Activated CD4-positive, CD25-positive, alpha-beta regulatory T cell treated with anti-CD3 and anti-CD28 coated beads, Interleukin-2, amount 50 U/mL, for 16 hours (primary cell): ENCODE data around the gene CSF1.
"Not testable (repeated sequence)": the region's sequence is repeated elsewhere in the genome, so short reads cannot be mapped to it uniquely, and the experiment has no call there.

Experiments
- DNase-seq: peaks from one replicate; pipeline ENCODE4 v3.0.0-alpha.2; 2020; ENCODE audit warnings: low read depth, low spot score

CSF1 gene

DNA sequence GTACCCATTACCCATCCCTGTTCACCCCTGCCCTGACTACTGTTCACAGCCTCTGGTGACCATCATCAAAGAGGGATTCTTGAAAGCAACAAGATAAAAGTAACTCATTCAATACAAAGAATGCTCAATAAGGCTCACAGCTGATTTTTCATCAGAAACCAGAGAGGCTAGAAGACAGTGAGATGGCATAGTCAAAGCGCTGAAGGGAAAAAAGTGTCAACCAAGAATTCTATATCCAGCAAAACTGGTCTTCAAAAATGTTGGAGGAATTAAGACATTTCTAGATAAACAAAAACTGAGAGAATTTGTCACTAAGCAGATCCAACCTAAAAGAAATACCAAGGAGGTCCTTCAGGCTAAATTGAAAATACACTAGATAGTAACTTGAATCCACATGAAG, 27.1 kb downstream of the CSF1 start:
- no peak for DNase-seq

GRCh38 chr1:109938556-109938955, 27.9 kb downstream of the CSF1 start:
- DNase-seq: no peak

GRCh38 chr1:109942434-109942833, 31.8 kb downstream of the CSF1 start:
- no peak for DNase-seq

GRCh38 chr1:109944541-109944940, 33.9 kb downstream of the CSF1 start:
- no peak for DNase-seq

- no peak for DNase-seq
Measured at GRCh38 chr1:109946511-109946910, 35.9 kb downstream of the CSF1 start.

DNA sequence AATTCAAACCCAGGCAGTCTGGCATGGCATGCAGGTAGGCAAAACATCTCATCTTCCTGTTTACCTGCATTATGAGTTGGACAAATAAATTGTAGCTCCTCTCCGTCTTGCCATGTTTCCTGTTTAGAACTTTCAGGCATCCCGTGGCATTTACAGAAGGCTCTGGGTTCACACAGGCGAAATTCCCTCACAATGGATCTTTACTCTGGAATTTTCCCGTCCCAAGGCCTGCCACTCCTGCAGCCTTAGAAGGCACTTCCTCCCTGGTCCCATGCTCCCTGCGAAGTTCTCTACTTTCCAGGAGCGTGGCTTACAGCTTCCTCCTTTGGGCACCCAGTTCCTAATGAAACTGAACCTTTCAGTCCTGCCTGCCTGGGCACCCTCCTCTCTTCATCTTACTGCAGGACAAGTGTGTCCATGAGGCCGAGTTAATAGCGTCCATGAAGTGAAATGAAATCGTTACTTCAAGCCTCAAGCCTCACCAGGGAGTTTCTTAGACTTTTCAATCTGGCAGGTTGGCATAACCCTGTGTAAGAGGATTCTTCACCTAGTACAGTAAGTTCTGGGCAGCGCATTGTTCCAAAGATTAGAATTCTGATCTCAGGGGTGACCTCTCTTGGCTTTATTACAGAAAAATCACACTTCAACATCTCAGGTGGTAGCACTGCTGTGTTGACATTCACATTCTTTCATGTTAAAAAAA, 37.1 kb downstream of the CSF1 start:
- DNase-seq: no peak

DNA sequence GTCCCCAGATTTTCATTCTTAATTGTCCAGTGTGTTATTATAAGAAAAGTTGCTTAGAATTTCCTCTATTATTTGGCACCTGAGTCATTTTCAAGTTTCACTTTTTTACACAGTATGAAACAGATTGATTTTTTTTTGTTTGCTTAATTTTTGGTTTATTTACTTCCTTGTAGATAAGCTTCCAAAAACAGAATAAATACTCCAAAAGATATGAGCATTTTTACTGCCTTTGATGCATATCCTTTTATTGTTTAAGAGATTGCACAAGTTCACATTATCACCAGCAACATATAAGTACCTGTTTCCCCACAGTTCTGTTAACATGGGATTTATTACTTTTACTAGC, 37.6 kb downstream of the CSF1 start:
- DNase-seq: no peak

- DNase-seq: no peak
Measured at GRCh38 chr1:109950038-109950437, 39.4 kb downstream of the CSF1 start.

DNA sequence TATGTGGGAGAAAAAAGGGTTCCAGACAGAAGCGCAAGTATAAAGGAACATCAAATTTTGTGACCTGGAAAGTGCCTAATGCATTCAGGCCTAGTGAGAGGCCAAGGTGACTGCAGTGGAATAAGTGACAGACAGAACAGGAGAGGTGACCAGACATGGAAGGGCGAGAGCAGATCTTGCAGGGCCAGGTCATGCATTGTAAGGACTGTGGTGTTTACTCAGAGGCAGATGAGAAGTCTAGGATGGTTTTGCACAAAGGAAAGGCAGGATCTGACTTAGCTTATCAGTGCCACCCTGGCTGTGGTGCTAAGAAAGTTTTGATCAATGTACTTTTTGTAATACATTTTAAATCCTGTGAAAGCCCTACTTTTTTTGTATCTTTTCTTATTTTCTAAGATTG, 39.9 kb downstream of the CSF1 start:
- DNase-seq: no peak

GRCh38 chr1:109951501-109951900, 40.9 kb downstream of the CSF1 start:
- not testable (repeated sequence) for DNase-seq

DNA sequence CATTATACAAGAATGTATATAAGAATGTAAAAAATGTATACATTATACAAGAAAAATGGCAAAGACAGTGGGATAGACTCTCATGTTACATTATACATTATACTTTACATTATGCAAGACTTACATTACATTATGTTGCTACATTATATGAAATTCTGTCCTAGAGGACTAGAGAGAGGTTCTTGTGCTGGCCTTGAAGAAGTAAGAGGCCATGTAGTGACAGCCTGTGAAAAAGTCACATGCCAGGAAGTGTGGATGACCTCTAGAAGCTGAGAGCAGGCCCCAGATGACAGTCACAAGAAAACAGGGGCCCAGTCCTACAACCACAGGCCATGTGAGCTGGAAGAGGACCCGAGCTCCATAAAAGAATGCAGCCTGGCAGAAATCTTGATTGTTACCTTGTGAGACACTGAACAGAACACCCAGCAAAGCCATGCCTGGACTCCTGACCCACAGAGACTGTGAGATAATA, 43.4 kb downstream of the CSF1 start:
- DNase-seq: no peak

- no peak for DNase-seq
Measured at GRCh38 chr1:109959632-109959973, 49.0 kb downstream of the CSF1 start.

DNA sequence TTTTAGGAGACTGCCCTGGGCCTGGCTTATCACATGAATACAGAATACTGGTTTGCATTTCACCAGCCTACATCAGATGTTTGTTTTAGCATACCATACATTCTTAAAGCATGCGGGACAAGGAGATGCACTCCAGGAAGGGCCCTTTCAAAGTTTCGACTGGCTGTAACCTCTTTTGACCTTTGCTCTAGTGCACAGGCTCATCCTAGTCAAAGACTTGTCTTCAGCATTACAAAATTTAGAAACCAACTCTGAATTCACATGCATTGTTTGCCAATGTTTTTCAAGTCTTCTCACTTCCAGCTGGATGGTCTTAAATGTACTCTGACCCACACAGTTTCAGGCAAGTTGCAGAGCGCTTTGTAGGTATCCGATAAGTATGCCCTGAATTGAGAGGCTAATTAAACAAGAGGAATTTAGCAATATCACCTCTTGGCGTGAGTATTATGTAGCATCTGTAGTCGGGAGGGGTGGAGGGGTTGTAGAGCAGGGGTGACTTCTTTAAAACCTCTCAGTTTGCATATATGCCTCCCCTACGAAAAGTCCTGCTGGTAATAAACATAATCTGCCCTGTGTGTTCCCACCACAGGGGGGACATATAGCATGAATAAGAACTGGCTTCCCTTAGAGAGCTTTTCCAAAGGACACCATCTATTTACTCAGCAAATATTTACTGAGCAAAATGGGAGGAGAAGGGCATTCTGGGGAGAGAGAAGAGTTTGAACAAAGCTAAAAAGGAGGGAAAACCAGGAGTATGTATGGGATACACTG, 49.5 kb downstream of the CSF1 start:
- DNase-seq: no peak

- DNase-seq: no peak
Measured at GRCh38 chr1:109960745-109961094, 50.1 kb downstream of the CSF1 start.

- DNase-seq: no peak
Measured at GRCh38 chr1:109963864-109964263, 53.2 kb downstream of the CSF1 start.

DNA sequence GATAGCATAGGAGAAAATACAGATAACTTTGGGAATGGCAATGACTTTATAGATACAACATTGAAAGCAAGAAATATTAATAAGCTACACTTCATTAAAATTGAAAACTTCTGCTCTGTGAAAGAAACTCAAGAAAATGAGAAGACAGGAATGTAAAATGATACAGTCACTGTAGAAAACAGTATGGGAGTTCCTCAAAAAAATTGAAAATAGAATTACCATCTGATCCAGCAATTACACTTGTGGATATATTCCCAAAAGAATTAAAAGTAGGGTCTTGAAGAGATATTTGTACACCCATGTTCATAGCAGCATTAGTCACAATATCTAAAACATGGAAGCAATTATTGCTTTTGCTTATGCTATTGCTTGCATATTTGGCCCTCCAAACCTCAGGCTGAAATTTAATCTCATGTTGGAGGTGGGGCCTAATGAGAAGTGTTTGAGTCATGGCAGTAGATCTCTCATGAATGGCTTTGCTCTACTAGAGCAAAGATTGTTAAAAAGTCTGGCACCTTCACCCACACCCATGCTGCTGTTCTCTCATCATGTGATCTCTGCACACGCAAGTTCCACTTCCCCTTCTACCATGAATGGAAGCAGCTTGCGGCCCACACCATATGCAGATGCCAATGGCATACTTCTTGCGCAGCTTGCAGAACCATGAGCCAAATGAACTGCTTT, 58.6 kb downstream of the CSF1 start:
- no peak for DNase-seq

GRCh38 chr1:109969907-109970306, 59.3 kb downstream of the CSF1 start:
- DNase-seq: no peak

- no peak for DNase-seq
Measured at GRCh38 chr1:109971559-109971958, 60.9 kb downstream of the CSF1 start.

GRCh38 chr1:109974191-109974590, 63.5 kb downstream of the CSF1 start:
- no peak for DNase-seq

DNA sequence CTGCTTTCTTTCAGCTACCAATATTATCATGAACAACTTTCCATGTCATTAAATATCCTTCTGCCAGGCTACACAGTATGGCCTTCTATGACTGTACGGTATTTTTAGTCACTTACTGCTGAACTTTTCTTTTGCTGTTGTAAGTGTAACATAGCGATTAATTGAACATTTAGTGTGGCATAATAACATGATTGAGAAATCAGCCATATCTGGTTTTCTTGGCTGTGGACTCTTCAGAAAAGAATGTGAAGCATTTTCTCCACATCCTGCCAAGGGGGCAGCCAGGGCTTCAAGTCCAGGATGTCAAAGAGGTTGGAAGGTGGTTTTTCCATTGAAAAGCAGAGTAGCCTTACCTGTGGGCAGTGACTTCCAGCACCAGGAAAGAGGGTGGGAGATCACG, 65.1 kb downstream of the CSF1 start:
- DNase-seq: no peak

GRCh38 chr1:109976762-109977161, 66.1 kb downstream of the CSF1 start:
- no peak for DNase-seq

DNA sequence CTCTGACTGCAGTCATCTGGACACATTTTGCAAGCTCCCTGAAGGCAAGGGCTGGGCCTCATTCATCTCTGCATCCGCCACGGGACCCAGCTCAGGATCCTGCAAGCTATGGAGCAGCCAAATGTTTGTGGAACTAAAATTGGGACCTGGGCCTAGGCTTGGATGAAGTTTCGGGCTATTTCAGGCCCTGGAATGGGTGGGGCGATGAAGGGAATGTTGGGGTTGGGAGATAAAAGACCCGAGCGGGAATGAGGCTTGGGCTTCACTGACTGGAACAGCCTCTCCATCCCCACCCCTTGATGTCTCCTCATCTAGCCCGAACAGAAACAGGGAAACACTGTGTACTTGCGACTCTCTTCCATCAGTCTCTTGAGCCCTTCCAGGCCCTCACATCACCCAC, 66.6 kb downstream of the CSF1 start:
- DNase-seq: no peak
